Measurements from ENCODE around the gene ARAF. TPM values are rescaled to one million over a fixed set of nuclear protein-coding genes. Genes with fewer than 3 reads are reported as not detected.

Gene ARAF
- total and polyA plus RNA-seq, 2 of the 13 experiments (the other 11 are each of a cell fraction or from before 2014, with no cell fraction given), result 18.0 to 33.1 TPM

DNA sequence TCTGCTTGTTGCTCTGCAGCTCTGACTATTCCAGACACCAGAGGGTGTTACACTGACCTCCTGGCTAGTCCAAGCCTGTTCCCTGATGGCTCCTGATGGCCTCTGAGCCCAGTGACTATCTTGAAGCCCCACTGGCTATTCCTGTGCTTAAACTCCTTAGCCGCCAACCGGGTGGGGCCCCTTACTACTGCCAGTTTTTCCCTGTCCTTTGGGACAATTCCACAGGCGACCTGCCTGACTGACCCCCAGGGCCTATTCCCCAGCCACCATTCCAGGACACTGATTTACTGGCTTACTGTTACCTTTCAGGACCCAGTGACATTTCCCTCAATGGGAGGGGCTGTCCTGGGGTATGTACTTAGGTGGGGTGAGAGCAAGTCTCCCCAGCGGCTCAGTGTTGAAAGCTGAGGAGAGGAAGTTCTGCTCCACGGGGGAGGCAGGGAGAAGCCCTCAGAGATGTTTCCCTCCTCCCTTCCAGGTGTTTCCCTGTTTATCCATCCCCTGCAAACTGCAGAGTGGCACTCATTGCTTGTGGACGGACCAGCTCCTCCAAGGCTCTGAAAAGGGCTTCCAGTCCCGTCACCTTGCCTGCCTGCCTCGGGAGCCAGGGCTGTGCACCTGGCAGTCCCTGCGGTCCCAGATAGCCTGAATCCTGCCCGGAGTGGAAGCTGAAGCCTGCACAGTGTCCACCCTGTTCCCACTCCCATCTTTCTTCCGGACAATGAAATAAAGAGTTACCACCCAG, 25.2 kb downstream of the ARAF start:
- Histone ChIP-seq H4K20me1 (ENCODE audit: insufficient read depth, low read length) (no peaks in the 10 kb centered on the region), H3K4me1 (ENCODE audit: insufficient read depth, low read length) (peaks cover 6% of the 10 kb centered on the region), H2AFZ (ENCODE audit: low read length) (no peak overlapping the region), H3K36me3 (replicated peaks in 1 of 2; ENCODE audit: control insufficient read depth in 1 of 2, insufficient read depth in 2 of 2, low read length in 2 of 2) (no peaks in the 10 kb centered on the region), H3K9me3 (ENCODE audit: low read length) (no peaks in the 10 kb centered on the region), H3K4me3 (replicated peaks in 1 of 3; ENCODE audit: insufficient read depth in 1 of 3, low read depth in 2 of 3, low read length in 3 of 3) (no peak overlapping the region), H3K9ac (ENCODE audit: insufficient read depth, low read depth, low read length) (no peak overlapping the region), H3K27me3 (ENCODE audit: control insufficient read depth in 1 of 2, insufficient read depth in 2 of 2, low read length in 2 of 2) (no peaks in the 10 kb centered on the region; a peak in 1 of 5 replicates), H3K79me2 (ENCODE audit: insufficient read depth, low read length) (no peaks in the 10 kb centered on the region), H3K4me2 (ENCODE audit: low read depth, low read length) (no peak overlapping the region), H3K27ac (ENCODE audit: extremely low read length, insufficient read depth, low read length) (no peak overlapping the region)
- TF ChIP-seq GFI1 (CRISPR knock-in tag; IDR thresholded peaks at IDR 0.05; ENCODE audit: borderline replicate concordance) (no peak), KMT2A (CRISPR knock-in tag; IDR thresholded peaks at IDR 0.05) (no peak), ESRRA (CRISPR knock-in tag; IDR thresholded peaks at IDR 0.05; ENCODE audit: low read depth) (no peak), RERE (CRISPR knock-in tag; IDR thresholded peaks at IDR 0.05; ENCODE audit: low read depth) (no peak), HDAC1 (CRISPR knock-in tag; IDR thresholded peaks at IDR 0.05) (no peak), CHD2 (IDR thresholded peaks at IDR 0.05; ENCODE audit: low read depth, low read length) (no peak), GATAD2A (CRISPR knock-in tag; IDR thresholded peaks at IDR 0.05) (no peak), SPEN (CRISPR knock-in tag; IDR thresholded peaks at IDR 0.05; ENCODE audit: low read depth) (no peak)
- ATAC-seq (no peak), FAIRE-seq (no peak), DNase-seq (ENCODE audit: low spot score) (no peak)
- ChIA-PET CTCF (ENCODE audit: low intra/inter-chr PET ratio, low total read pairs) (no interaction called here), POLR2A (no interaction called here)
- intact Hi-C loops (cut with micrococcal nuclease; ENCODE audit: unreplicated experiment), result no loop called here
- WGBS (ENCODE audit: low lambda C conversion rate), result 83% methylated on average over 2 of the region's 11 CpGs
- in situ Hi-C loops (cut with HindIII; ENCODE audit: extremely low pct_ligation_motif_present, low pct_unique_long_range_greater_than_20kb), result no loop called here
- BruUV-seq (replicated peaks), result no TSS peak
